ENCODE measurements around the gene ADARB2.

ADARB2 gene

DNA sequence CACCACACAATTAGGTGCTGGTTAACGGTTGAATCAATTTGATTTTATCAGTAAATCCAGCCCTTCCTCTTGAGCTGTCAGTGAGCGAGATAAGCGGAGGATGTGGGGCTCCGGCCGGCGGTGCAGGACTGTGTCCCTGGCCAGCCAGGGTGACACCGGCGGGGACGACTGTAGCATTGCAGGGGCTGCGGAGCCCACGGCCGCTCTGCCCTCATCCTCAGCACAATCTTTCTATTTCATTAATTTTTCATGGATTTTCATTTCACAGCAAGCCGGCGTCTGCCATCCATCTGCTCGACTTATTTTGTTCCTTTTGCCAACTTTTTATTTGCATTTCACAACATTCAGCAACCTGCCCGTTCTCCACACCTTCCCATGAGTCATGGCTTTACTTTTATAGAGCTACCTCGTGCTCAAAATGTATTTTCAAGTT lies 4.7 kb downstream of the ADARB2 start:
- H3K36me3 ChIP-seq (ENCODE audit: control insufficient read depth, low read length): no peaks in the 10 kb centered on the region
- H3K79me2 ChIP-seq (ENCODE audit: control insufficient read depth, low read length): no peaks in the 10 kb centered on the region
- H3K4me2 ChIP-seq (ENCODE audit: low read length): no peak overlapping the region
- H3K4me3 ChIP-seq (ENCODE audit: low read length): no peak overlapping the region
- TF ChIP-seq EZH2phosphoT487 (IDR thresholded peaks at IDR 0.05; ENCODE audit: borderline replicate concordance, low read length): no peak
- TF ChIP-seq, protein P1, sequence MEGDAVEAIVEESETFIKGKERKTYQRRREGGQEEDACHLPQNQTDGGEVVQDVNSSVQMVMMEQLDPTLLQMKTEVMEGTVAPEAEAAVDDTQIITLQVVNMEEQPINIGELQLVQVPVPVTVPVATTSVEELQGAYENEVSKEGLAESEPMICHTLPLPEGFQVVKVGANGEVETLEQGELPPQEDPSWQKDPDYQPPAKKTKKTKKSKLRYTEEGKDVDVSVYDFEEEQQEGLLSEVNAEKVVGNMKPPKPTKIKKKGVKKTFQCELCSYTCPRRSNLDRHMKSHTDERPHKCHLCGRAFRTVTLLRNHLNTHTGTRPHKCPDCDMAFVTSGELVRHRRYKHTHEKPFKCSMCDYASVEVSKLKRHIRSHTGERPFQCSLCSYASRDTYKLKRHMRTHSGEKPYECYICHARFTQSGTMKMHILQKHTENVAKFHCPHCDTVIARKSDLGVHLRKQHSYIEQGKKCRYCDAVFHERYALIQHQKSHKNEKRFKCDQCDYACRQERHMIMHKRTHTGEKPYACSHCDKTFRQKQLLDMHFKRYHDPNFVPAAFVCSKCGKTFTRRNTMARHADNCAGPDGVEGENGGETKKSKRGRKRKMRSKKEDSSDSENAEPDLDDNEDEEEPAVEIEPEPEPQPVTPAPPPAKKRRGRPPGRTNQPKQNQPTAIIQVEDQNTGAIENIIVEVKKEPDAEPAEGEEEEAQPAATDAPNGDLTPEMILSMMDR (IDR thresholded peaks at IDR 0.05; ENCODE audit: low read depth, low read length, poor library complexity, severe bottlenecking): no peak
- H3F3A ChIP-seq (ENCODE audit: control insufficient read depth, insufficient read depth): no peaks in the 10 kb centered on the region
- H3K9me2 ChIP-seq (replicated peaks; ENCODE audit: control insufficient read depth, low read length): no peaks in the 10 kb centered on the region
- 0 out of 2 replicates have a peak, but pooled peaks cover 2% of the 10 kb centered on the region for H4K20me1 ChIP-seq (ENCODE audit: control insufficient read depth, insufficient read depth, low read depth, low read length)
- no peaks in the 10 kb centered on the region for H3K9me3 ChIP-seq (ENCODE audit: control insufficient read depth, insufficient read depth, low read length)
- peaks cover 59% of the 10 kb centered on the region for H3K27me3 ChIP-seq (ENCODE audit: control insufficient read depth, low read length)
- no peak overlapping the region for H3K27ac ChIP-seq (ENCODE audit: low read depth, low read length)
- H3K4me1 ChIP-seq (ENCODE audit: control insufficient read depth, low read length): no peaks in the 10 kb centered on the region

DNA sequence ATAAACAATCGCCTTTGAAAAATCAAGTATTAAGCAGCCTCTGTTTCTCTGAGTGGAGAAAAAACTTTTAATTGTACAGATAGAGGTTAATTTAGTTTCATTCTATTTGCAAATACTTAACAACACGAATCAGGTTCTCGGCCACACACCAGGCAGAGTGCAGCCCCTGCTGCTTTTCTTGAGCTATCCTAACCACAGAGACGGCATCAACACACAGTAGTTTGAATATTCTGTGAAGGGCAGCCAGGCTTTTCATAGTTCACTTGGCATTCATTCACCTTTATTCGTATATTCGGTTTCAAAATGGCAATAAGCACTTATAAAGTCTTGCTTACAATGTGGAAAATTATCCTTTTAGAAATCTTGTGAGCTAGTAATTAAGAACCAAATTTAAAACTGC lies 5.7 kb downstream of the ADARB2 start:
- peaks cover 49% of the 10 kb centered on the region for H3K27me3 ChIP-seq (ENCODE audit: control insufficient read depth, low read length)

DNA sequence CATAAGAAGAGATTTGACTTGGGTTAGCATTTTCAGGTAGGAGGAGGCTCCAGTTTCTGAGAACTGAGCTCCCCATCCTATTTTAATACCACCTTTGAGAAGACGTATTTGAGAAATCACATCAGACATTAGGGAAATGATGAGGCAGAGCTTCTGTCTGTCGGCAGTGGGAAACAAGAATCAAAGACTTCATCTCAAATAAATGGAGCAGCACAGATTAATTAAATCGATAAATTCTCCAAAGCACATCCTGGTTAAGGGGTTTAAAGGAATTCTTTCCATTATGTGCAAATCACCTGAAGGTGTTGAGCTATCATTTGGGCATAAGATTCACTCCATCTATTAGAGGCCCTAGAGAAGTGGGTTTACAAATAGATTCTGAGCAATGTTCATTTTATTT lies 7.6 kb downstream of the ADARB2 start:
- no peak overlapping the region for H3K4me3 ChIP-seq (ENCODE audit: low read length)
- H3K27ac ChIP-seq (ENCODE audit: low read depth, low read length): no peak overlapping the region
- H3K9me2 ChIP-seq (replicated peaks; ENCODE audit: control insufficient read depth, low read length): no peaks in the 10 kb centered on the region
- H4K20me1 ChIP-seq (ENCODE audit: control insufficient read depth, insufficient read depth, low read depth, low read length): 0 out of 2 replicates have a peak, but pooled peaks cover 2% of the 10 kb centered on the region
- H3K36me3 ChIP-seq (ENCODE audit: control insufficient read depth, low read length): no peaks in the 10 kb centered on the region
- peaks cover 32% of the 10 kb centered on the region for H3K27me3 ChIP-seq (ENCODE audit: control insufficient read depth, low read length)
- no peak overlapping the region for H3K4me2 ChIP-seq (ENCODE audit: low read length)
- no peaks in the 10 kb centered on the region for H3F3A ChIP-seq (ENCODE audit: control insufficient read depth, insufficient read depth)
- H3K4me1 ChIP-seq (ENCODE audit: control insufficient read depth, low read length): no peaks in the 10 kb centered on the region
- TF ChIP-seq, protein P1 (IDR thresholded peaks at IDR 0.05; ENCODE audit: low read depth, low read length, poor library complexity, severe bottlenecking): no peak
- no peak for TF ChIP-seq EZH2phosphoT487 (IDR thresholded peaks at IDR 0.05; ENCODE audit: borderline replicate concordance, low read length)
- no peaks in the 10 kb centered on the region for H3K79me2 ChIP-seq (ENCODE audit: control insufficient read depth, low read length)
- H3K9me3 ChIP-seq (ENCODE audit: control insufficient read depth, insufficient read depth, low read length): no peaks in the 10 kb centered on the region

More for the DNA sequence above, 5.7 kb downstream of the ADARB2 start:
- Histone ChIP-seq H3F3A (ENCODE audit: control insufficient read depth, insufficient read depth) (no peaks in the 10 kb centered on the region), H3K4me3 (ENCODE audit: low read length) (no peak overlapping the region), H3K36me3 (ENCODE audit: control insufficient read depth, low read length) (no peaks in the 10 kb centered on the region), H3K4me2 (ENCODE audit: low read length) (no peak overlapping the region), H3K79me2 (ENCODE audit: control insufficient read depth, low read length) (no peaks in the 10 kb centered on the region), H3K4me1 (ENCODE audit: control insufficient read depth, low read length) (no peaks in the 10 kb centered on the region), H3K9me3 (ENCODE audit: control insufficient read depth, insufficient read depth, low read length) (no peaks in the 10 kb centered on the region), H3K9me2 (replicated peaks; ENCODE audit: control insufficient read depth, low read length) (no peaks in the 10 kb centered on the region), H4K20me1 (ENCODE audit: control insufficient read depth, insufficient read depth, low read depth, low read length) (0 out of 2 replicates have a peak, but pooled peaks cover 2% of the 10 kb centered on the region), H3K27ac (ENCODE audit: low read depth, low read length) (no peak overlapping the region)
- TF ChIP-seq, protein P1 (IDR thresholded peaks at IDR 0.05; ENCODE audit: low read depth, low read length, poor library complexity, severe bottlenecking): no peak
- no peak for TF ChIP-seq EZH2phosphoT487 (IDR thresholded peaks at IDR 0.05; ENCODE audit: borderline replicate concordance, low read length)

Measured in DOHH2 (cell line).